ENCODE results near the gene MALSU1. TPM values are rescaled to one million over a fixed set of nuclear protein-coding genes. Genes with fewer than 3 reads are reported as not detected.
A peak's percentile ranks its signal among the peaks of the same experiment; 100 is the strongest.

The MALSU1 gene
- total and polyA plus RNA-seq, 4 donors: 43.3 to 61.1 (median 55.3) TPM

- no peaks in the 10 kb centered on the region for H3K27me3 ChIP-seq (ENCODE audit: control insufficient read depth, insufficient read depth, low read length)
- no peak overlapping the region for H3K4me3 ChIP-seq (ENCODE audit: low read depth, low read length)
- no peak overlapping the region for H3K27ac ChIP-seq (ENCODE audit: low read depth, low read length)
- no peaks in the 10 kb centered on the region for H3K9me3 ChIP-seq (ENCODE audit: control insufficient read depth, insufficient read depth, low read length)
- peaks cover 6% of the 10 kb centered on the region for H3K36me3 ChIP-seq (ENCODE audit: control insufficient read depth, insufficient read depth, low read length)
- peak in 1 of 6 donors; percentile 61 for DNase-seq (ENCODE audit: low read depth in 4 of 6, low spot score in 6 of 6)
- 85% methylated on average over 5 of the region's 9 CpGs for WGBS (ENCODE audit: insufficient coverage)
- H3K4me1 ChIP-seq (ENCODE audit: control insufficient read depth, insufficient read depth, low read length): peaks cover 9% of the 10 kb centered on the region
Observed at GRCh38 chr7:23333671-23334246, 34.6 kb downstream of the MALSU1 start.

- peaks cover 9% of the 10 kb centered on the region for H3K4me1 ChIP-seq (ENCODE audit: control insufficient read depth, insufficient read depth, low read length)
- no peaks in the 10 kb centered on the region for H3K27me3 ChIP-seq (ENCODE audit: control insufficient read depth, insufficient read depth, low read length)
- peak in 1 of 6 donors; percentile 63 for DNase-seq (ENCODE audit: low read depth in 4 of 6, low spot score in 6 of 6)
- H3K9me3 ChIP-seq (ENCODE audit: control insufficient read depth, insufficient read depth, low read length): no peaks in the 10 kb centered on the region
- H3K27ac ChIP-seq (ENCODE audit: low read depth, low read length): no peak overlapping the region
- H3K4me3 ChIP-seq (ENCODE audit: low read depth, low read length): no peak overlapping the region
- 25% methylated on average over 2 of the region's 5 CpGs for WGBS (ENCODE audit: insufficient coverage)
- H3K36me3 ChIP-seq (ENCODE audit: control insufficient read depth, insufficient read depth, low read length): peaks cover 6% of the 10 kb centered on the region
Observed at GRCh38 chr7:23334482-23335056, 35.4 kb downstream of the MALSU1 start.

GRCh38 chr7:23335136-23335535 is 36.0 kb downstream of the MALSU1 start:
- no peaks in the 10 kb centered on the region for H3K9me3 ChIP-seq (ENCODE audit: control insufficient read depth, insufficient read depth, low read length)
- WGBS (ENCODE audit: insufficient coverage): 100% methylated on average over 1 of the region's 2 CpGs
- no peaks in the 10 kb centered on the region for H3K27me3 ChIP-seq (ENCODE audit: control insufficient read depth, insufficient read depth, low read length)
- H3K4me3 ChIP-seq (ENCODE audit: low read depth, low read length): no peak overlapping the region
- DNase-seq (ENCODE audit: low read depth in 4 of 6, low spot score in 6 of 6): no peak
- H3K36me3 ChIP-seq (ENCODE audit: control insufficient read depth, insufficient read depth, low read length): peaks cover 4% of the 10 kb centered on the region
- H3K27ac ChIP-seq (ENCODE audit: low read depth, low read length): no peak overlapping the region
- peaks cover 9% of the 10 kb centered on the region for H3K4me1 ChIP-seq (ENCODE audit: control insufficient read depth, insufficient read depth, low read length)

GRCh38 chr7:23335621-23336020 is 36.5 kb downstream of the MALSU1 start:
- H3K4me3 ChIP-seq (ENCODE audit: low read depth, low read length): no peak overlapping the region
- H3K9me3 ChIP-seq (ENCODE audit: control insufficient read depth, insufficient read depth, low read length): no peaks in the 10 kb centered on the region
- peak overlapping the region; percentile 10 for H3K27ac ChIP-seq (ENCODE audit: low read depth, low read length)
- peaks cover 9% of the 10 kb centered on the region for H3K4me1 ChIP-seq (ENCODE audit: control insufficient read depth, insufficient read depth, low read length)
- no peaks in the 10 kb centered on the region for H3K27me3 ChIP-seq (ENCODE audit: control insufficient read depth, insufficient read depth, low read length)
- DNase-seq (ENCODE audit: low read depth in 4 of 6, low spot score in 6 of 6): peak in 2 of 6 donors; percentile 53 to 90
- 43% methylated on average over 6 of the region's 6 CpGs for WGBS (ENCODE audit: insufficient coverage)
- peaks cover 4% of the 10 kb centered on the region for H3K36me3 ChIP-seq (ENCODE audit: control insufficient read depth, insufficient read depth, low read length)

- no peak for DNase-seq (ENCODE audit: low read depth in 4 of 6, low spot score in 6 of 6)
- Histone ChIP-seq H3K27ac (ENCODE audit: low read depth, low read length) (no peak overlapping the region), H3K36me3 (ENCODE audit: control insufficient read depth, insufficient read depth, low read length) (peaks cover 7% of the 10 kb centered on the region), H3K9me3 (ENCODE audit: control insufficient read depth, insufficient read depth, low read length) (no peaks in the 10 kb centered on the region), H3K27me3 (ENCODE audit: control insufficient read depth, insufficient read depth, low read length) (no peaks in the 10 kb centered on the region), H3K4me1 (ENCODE audit: control insufficient read depth, insufficient read depth, low read length) (peaks cover 9% of the 10 kb centered on the region), H3K4me3 (ENCODE audit: low read depth, low read length) (no peak overlapping the region)
- WGBS (ENCODE audit: insufficient coverage): 94% methylated on average over 2 of the region's 3 CpGs
Observed at GRCh38 chr7:23336086-23336485, 36.9 kb downstream of the MALSU1 start.

GRCh38 chr7:23336799-23337283 is 37.7 kb downstream of the MALSU1 start:
- no peak for DNase-seq (ENCODE audit: low read depth in 4 of 6, low spot score in 6 of 6)
- 94% methylated on average over 3 of the region's 6 CpGs for WGBS (ENCODE audit: insufficient coverage)

GRCh38 chr7:23337374-23337773 is 38.2 kb downstream of the MALSU1 start:
- Histone ChIP-seq H3K27me3 (ENCODE audit: control insufficient read depth, insufficient read depth, low read length) (no peaks in the 10 kb centered on the region), H3K36me3 (ENCODE audit: control insufficient read depth, insufficient read depth, low read length) (peaks cover 10% of the 10 kb centered on the region), H3K27ac (ENCODE audit: low read depth, low read length) (no peak overlapping the region), H3K9me3 (ENCODE audit: control insufficient read depth, insufficient read depth, low read length) (no peaks in the 10 kb centered on the region), H3K4me3 (ENCODE audit: low read depth, low read length) (no peak overlapping the region), H3K4me1 (ENCODE audit: control insufficient read depth, insufficient read depth, low read length) (peaks cover 9% of the 10 kb centered on the region)
- DNase-seq (ENCODE audit: low read depth in 4 of 6, low spot score in 6 of 6): no peak

More at GRCh38 chr7:23336799-23337283, 37.7 kb downstream of the MALSU1 start:
- no peak overlapping the region for H3K27ac ChIP-seq (ENCODE audit: low read depth, low read length)
- no peaks in the 10 kb centered on the region for H3K27me3 ChIP-seq (ENCODE audit: control insufficient read depth, insufficient read depth, low read length)
- H3K4me3 ChIP-seq (ENCODE audit: low read depth, low read length): no peak overlapping the region
- peaks cover 9% of the 10 kb centered on the region for H3K4me1 ChIP-seq (ENCODE audit: control insufficient read depth, insufficient read depth, low read length)
- no peaks in the 10 kb centered on the region for H3K9me3 ChIP-seq (ENCODE audit: control insufficient read depth, insufficient read depth, low read length)
- peaks cover 10% of the 10 kb centered on the region for H3K36me3 ChIP-seq (ENCODE audit: control insufficient read depth, insufficient read depth, low read length)

- Histone ChIP-seq H3K9me3 (ENCODE audit: control insufficient read depth, insufficient read depth, low read length) (no peaks in the 10 kb centered on the region), H3K27me3 (ENCODE audit: control insufficient read depth, insufficient read depth, low read length) (no peaks in the 10 kb centered on the region)
Observed at GRCh38 chr7:23338439-23338838, 39.3 kb downstream of the MALSU1 start.

GRCh38 chr7:23338863-23339262 is 39.7 kb downstream of the MALSU1 start:
- WGBS (ENCODE audit: insufficient coverage): 67% methylated on average over 1 of the region's 2 CpGs
- Histone ChIP-seq H3K4me1 (ENCODE audit: control insufficient read depth, insufficient read depth, low read length) (peaks cover 9% of the 10 kb centered on the region), H3K36me3 (ENCODE audit: control insufficient read depth, insufficient read depth, low read length) (peaks cover 10% of the 10 kb centered on the region), H3K27me3 (ENCODE audit: control insufficient read depth, insufficient read depth, low read length) (no peaks in the 10 kb centered on the region), H3K9me3 (ENCODE audit: control insufficient read depth, insufficient read depth, low read length) (no peaks in the 10 kb centered on the region), H3K4me3 (ENCODE audit: low read depth, low read length) (no peak overlapping the region), H3K27ac (ENCODE audit: low read depth, low read length) (no peak overlapping the region)
- DNase-seq (ENCODE audit: low read depth in 4 of 6, low spot score in 6 of 6): peak in 1 of 6 donors; percentile 28

More at GRCh38 chr7:23338439-23338838, 39.3 kb downstream of the MALSU1 start:
- no peak for DNase-seq (ENCODE audit: low read depth in 4 of 6, low spot score in 6 of 6)
- WGBS (ENCODE audit: insufficient coverage): no CpG with 5 or more reads among the region's 2 CpGs
- peaks cover 10% of the 10 kb centered on the region for H3K36me3 ChIP-seq (ENCODE audit: control insufficient read depth, insufficient read depth, low read length)
- no peak overlapping the region for H3K4me3 ChIP-seq (ENCODE audit: low read depth, low read length)
- H3K27ac ChIP-seq (ENCODE audit: low read depth, low read length): no peak overlapping the region
- peaks cover 9% of the 10 kb centered on the region for H3K4me1 ChIP-seq (ENCODE audit: control insufficient read depth, insufficient read depth, low read length)
